GM12864 (cell line): ENCODE results near the gene PRKACB.
A peak's percentile ranks its signal among the peaks of the same experiment; 100 is the strongest.
"Not testable (repeated sequence)": the region's sequence is repeated elsewhere in the genome, so short reads cannot be mapped to it uniquely, and the experiment has no call there.

Source experiments
- DNase-seq: peaks from one replicate; pipeline ENCODE4 v3.0.0-alpha.2; 2011; ENCODE audit warnings: low read depth
- H3K4me3 ChIP-seq: 2 replicates; pipeline ENCODE4 v1.5.1; 2011; ENCODE audit warnings: mild to moderate bottlenecking, low read depth, low read length, control low read depth
- CTCF ChIP-seq: IDR thresholded peaks from 2 replicates; pipeline ENCODE4 v1.5.1; 2011; ENCODE audit warnings: low read depth, mild to moderate bottlenecking, moderate library complexity, low read length, control low read depth, inconsistent platforms; ENCODE audit errors: missing control alignments

The PRKACB gene

GRCh38 chr1:84143796-84144565, at the start of gene PRKACB:
PRKACB (plus strand) TSS chr1:84144271; CDS start chr1:84144362, 91 bp downstream.
- TF ChIP-seq CTCF = no peak
- DNase-seq = peak; percentile 31
- no peak within 1 kb of the TSS; the same call in 1 of the 2 replicates for H3K4me3 ChIP-seq

GRCh38 chr1:84095308-84095707, 48.8 kb upstream of the PRKACB start:
- TF ChIP-seq CTCF = no peak
- H3K4me3 ChIP-seq = no peak overlapping the region
- no peak for DNase-seq

GRCh38 chr1:84096176-84096575, 47.9 kb upstream of the PRKACB start:
- no peak overlapping the region for H3K4me3 ChIP-seq
- no peak for DNase-seq
- no peak for TF ChIP-seq CTCF

GRCh38 chr1:84101204-84101603, 42.9 kb upstream of the PRKACB start:
- no peak for TF ChIP-seq CTCF
- DNase-seq = no peak
- H3K4me3 ChIP-seq = no peak overlapping the region

GRCh38 chr1:84103197-84103992, 40.7 kb upstream of the PRKACB start:
- DNase-seq = no peak
- no peak for TF ChIP-seq CTCF
- no peak overlapping the region for H3K4me3 ChIP-seq

- H3K4me3 ChIP-seq, DNase-seq: not testable (repeated sequence)
These were observed 36.5 kb upstream of the PRKACB start for GRCh38 chr1:84107538-84107937.

GRCh38 chr1:84107955-84108354, 36.1 kb upstream of the PRKACB start:
- DNase-seq = no peak
- no peak overlapping the region for H3K4me3 ChIP-seq
- no peak for TF ChIP-seq CTCF
